ENCODE results near the gene KRT80.

Gene KRT80

GRCh38 chr12:52179396-52179973, 12.3 kb downstream of the KRT80 start:
- DNase-seq (ENCODE audit: low read depth, low spot score) = no peak

GRCh38 chr12:52178984-52179383, 12.8 kb downstream of the KRT80 start:
- no peak for DNase-seq (ENCODE audit: low read depth, low spot score)

GRCh38 chr12:52178443-52178842, 13.4 kb downstream of the KRT80 start:
- no peak for DNase-seq (ENCODE audit: low read depth, low spot score)

- DNase-seq (ENCODE audit: low read depth, low spot score) = no peak
Observed at GRCh38 chr12:52175371-52176350, 16.2 kb downstream of the KRT80 start.

- no peak for DNase-seq (ENCODE audit: low read depth, low spot score)
Observed at GRCh38 chr12:52173526-52173925, 18.3 kb downstream of the KRT80 start.

GRCh38 chr12:52172956-52173355, 18.9 kb downstream of the KRT80 start:
- DNase-seq (ENCODE audit: low read depth, low spot score) = no peak

GRCh38 chr12:52171950-52172512, 19.8 kb downstream of the KRT80 start:
- DNase-seq (ENCODE audit: low read depth, low spot score) = no peak

GRCh38 chr12:52170827-52171226, 21.0 kb downstream of the KRT80 start:
- no peak for DNase-seq (ENCODE audit: low read depth, low spot score)

- no peak for DNase-seq (ENCODE audit: low read depth, low spot score)
Observed at GRCh38 chr12:52169886-52170285, 21.9 kb downstream of the KRT80 start.

GRCh38 chr12:52168019-52168717, 23.6 kb downstream of the KRT80 start:
- DNase-seq (ENCODE audit: low read depth, low spot score) = no peak

GRCh38 chr12:52167526-52167925, 24.3 kb downstream of the KRT80 start:
- no peak for DNase-seq (ENCODE audit: low read depth, low spot score)

GRCh38 chr12:52166672-52167071, 25.1 kb downstream of the KRT80 start:
- DNase-seq (ENCODE audit: low read depth, low spot score) = no peak

GRCh38 chr12:52165096-52165855, 26.5 kb downstream of the KRT80 start:
- DNase-seq (ENCODE audit: low read depth, low spot score) = no peak

- no peak for DNase-seq (ENCODE audit: low read depth, low spot score)
Observed at GRCh38 chr12:52164624-52165023, 27.2 kb downstream of the KRT80 start.

- no peak for DNase-seq (ENCODE audit: low read depth, low spot score)
Observed at GRCh38 chr12:52162981-52163380, 28.8 kb downstream of the KRT80 start.

GRCh38 chr12:52160200-52160599, 31.6 kb downstream of the KRT80 start:
- DNase-seq (ENCODE audit: low read depth, low spot score) = no peak

GRCh38 chr12:52157566-52158150, 34.2 kb downstream of the KRT80 start:
- no peak for DNase-seq (ENCODE audit: low read depth, low spot score)

GRCh38 chr12:52156757-52157565, 34.9 kb downstream of the KRT80 start:
- peak; percentile 47 for DNase-seq (ENCODE audit: low read depth, low spot score)

GRCh38 chr12:52156311-52156710, 35.5 kb downstream of the KRT80 start:
- DNase-seq (ENCODE audit: low read depth, low spot score) = no peak
